ENCODE data around the gene CHCT1.

The CHCT1 gene

DNA sequence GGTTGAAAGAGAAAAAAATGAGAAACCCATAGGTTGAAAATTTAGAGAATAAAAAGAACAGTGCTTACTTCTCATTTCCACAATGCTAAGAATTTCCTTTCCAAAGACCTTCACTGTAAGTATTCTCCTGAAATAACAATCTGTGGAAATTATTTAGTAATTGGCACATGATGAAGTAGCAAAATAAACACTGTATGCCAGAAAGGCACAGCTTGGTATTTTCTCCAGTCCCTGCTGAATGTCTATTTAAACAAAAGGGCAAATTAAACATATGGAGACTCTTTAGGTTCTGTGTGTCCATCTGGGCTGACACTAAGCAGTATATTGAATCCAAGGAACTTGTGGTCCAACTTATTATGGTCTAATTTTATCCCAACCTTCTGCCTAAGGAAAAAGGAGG, 46.1 kb downstream of the CHCT1 start:
- no peak overlapping the region for H2AFZ ChIP-seq (ENCODE audit: low read length)
- H3K23ac ChIP-seq (ENCODE audit: low read depth, low read length, poor library complexity): no peak overlapping the region
- H3K9ac ChIP-seq (ENCODE audit: low read depth, low read length, poor library complexity): no peak overlapping the region
- H2BK12ac ChIP-seq (ENCODE audit: low read length): no peak overlapping the region
- no peak overlapping the region for H2BK120ac ChIP-seq (ENCODE audit: low read depth, low read length)
- peaks cover 9 to 94% of the 10 kb centered on the region in 2 donors for H3K36me3 ChIP-seq (replicated peaks in 1 of 2; ENCODE audit: control insufficient read depth in 2 of 2, insufficient read depth in 2 of 2, low read length in 2 of 2)
- no peak overlapping the region for H4K91ac ChIP-seq (ENCODE audit: low read depth, low read length, poor library complexity)
- no peak overlapping the region for H3K4me3 ChIP-seq (ENCODE audit: low read length in 2 of 2)
- no peak overlapping the region for H2AK5ac ChIP-seq (ENCODE audit: low read depth, low read length)
- H4K8ac ChIP-seq (ENCODE audit: low read depth, low read length): no peak overlapping the region
- no peak overlapping the region for H3K14ac ChIP-seq (ENCODE audit: low read length)
- H3K27me3 ChIP-seq (ENCODE audit: control insufficient read depth in 3 of 3, insufficient read depth in 3 of 3, low read depth in 1 of 3, low read length in 3 of 3): no peaks in the 10 kb centered on the region
- H2BK5ac ChIP-seq (ENCODE audit: low read length): no peak overlapping the region
- DNase-seq (ENCODE audit: low spot score): no peak
- H3K79me1 ChIP-seq (ENCODE audit: low read depth, low read length): no peaks in the 10 kb centered on the region
- no peak overlapping the region for H3K4ac ChIP-seq (ENCODE audit: low read length)
- no peaks in the 10 kb centered on the region for H3K4me1 ChIP-seq (ENCODE audit: control insufficient read depth in 2 of 2, insufficient read depth in 1 of 2, low read depth in 1 of 2, low read length in 2 of 2)
- no peak overlapping the region for H3K4me2 ChIP-seq (ENCODE audit: insufficient read depth, low read length, poor library complexity, severe bottlenecking)
- H3K18ac ChIP-seq (ENCODE audit: low read length): no peak overlapping the region
- H3K27ac ChIP-seq (replicated peaks; ENCODE audit: low read length): no peak overlapping the region
- H2BK15ac ChIP-seq (ENCODE audit: low read length): no peak overlapping the region
- peaks cover 0 to 21% of the 10 kb centered on the region in 2 donors for H3K9me3 ChIP-seq (replicated peaks in 1 of 2; ENCODE audit: control insufficient read depth in 2 of 2, insufficient read depth in 1 of 2, low read depth in 1 of 2, low read length in 2 of 2)

GRCh38 chr17:60471451-60471850, 49.2 kb downstream of the CHCT1 start:
- Histone ChIP-seq H3K4ac (ENCODE audit: low read length) (no peak overlapping the region), H3K4me3 (ENCODE audit: low read length in 2 of 2) (no peak overlapping the region), H2BK12ac (ENCODE audit: low read length) (no peak overlapping the region), H4K91ac (ENCODE audit: low read depth, low read length, poor library complexity) (no peak overlapping the region), H2BK120ac (ENCODE audit: low read depth, low read length) (no peak overlapping the region), H3K9me3 (replicated peaks in 1 of 2; ENCODE audit: control insufficient read depth in 2 of 2, insufficient read depth in 1 of 2, low read depth in 1 of 2, low read length in 2 of 2) (peaks cover 0 to 22% of the 10 kb centered on the region in 2 donors), H2AFZ (ENCODE audit: low read length) (no peak overlapping the region), H2BK15ac (ENCODE audit: low read length) (no peak overlapping the region), H3K14ac (ENCODE audit: low read length) (no peak overlapping the region), H4K8ac (ENCODE audit: low read depth, low read length) (no peak overlapping the region), H3K27me3 (ENCODE audit: control insufficient read depth in 3 of 3, insufficient read depth in 3 of 3, low read depth in 1 of 3, low read length in 3 of 3) (no peaks in the 10 kb centered on the region), H2AK5ac (ENCODE audit: low read depth, low read length) (no peak overlapping the region), H3K23ac (ENCODE audit: low read depth, low read length, poor library complexity) (no peak overlapping the region), H3K36me3 (replicated peaks in 1 of 2; ENCODE audit: control insufficient read depth in 2 of 2, insufficient read depth in 2 of 2, low read length in 2 of 2) (peaks cover 1 to 86% of the 10 kb centered on the region in 2 donors), H3K27ac (replicated peaks; ENCODE audit: low read length) (no peak overlapping the region), H3K4me1 (ENCODE audit: control insufficient read depth in 2 of 2, insufficient read depth in 1 of 2, low read depth in 1 of 2, low read length in 2 of 2) (no peaks in the 10 kb centered on the region), H3K79me1 (ENCODE audit: low read depth, low read length) (no peaks in the 10 kb centered on the region), H3K4me2 (ENCODE audit: insufficient read depth, low read length, poor library complexity, severe bottlenecking) (no peak overlapping the region), H2BK5ac (ENCODE audit: low read length) (no peak overlapping the region), H3K18ac (ENCODE audit: low read length) (no peak overlapping the region), H3K9ac (ENCODE audit: low read depth, low read length, poor library complexity) (no peak overlapping the region)
- WGBS, 2 donors (ENCODE audit: extremely low coverage in 2 of 2, insufficient read length in 2 of 2, insufficient replicate concordance in 1 of 2): no CpG with 5 or more reads among the region's 4 CpGs
- no peak for DNase-seq (ENCODE audit: low spot score)

DNA sequence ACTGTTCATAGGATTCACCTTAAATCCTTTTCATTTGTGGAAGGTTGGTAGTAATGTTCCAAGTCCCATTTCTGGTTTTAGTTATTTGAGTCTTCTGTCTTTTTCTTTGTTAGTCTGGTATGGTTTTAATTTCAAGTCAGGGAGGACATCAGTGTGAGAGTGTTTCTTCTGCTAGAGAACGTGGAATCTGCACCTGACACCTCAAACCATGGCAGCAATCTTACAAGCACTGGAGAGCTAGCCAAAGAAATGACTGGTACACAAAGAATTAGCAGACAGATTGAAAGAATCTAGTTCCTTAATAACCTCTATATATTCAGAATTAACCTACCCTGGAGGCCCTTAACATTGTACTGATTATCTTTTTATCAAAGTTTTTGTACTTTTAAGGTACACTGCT, 50.2 kb downstream of the CHCT1 start:
- H3K36me3 ChIP-seq (replicated peaks in 1 of 2; ENCODE audit: control insufficient read depth in 2 of 2, insufficient read depth in 2 of 2, low read length in 2 of 2): peaks cover 3 to 86% of the 10 kb centered on the region in 2 donors
- peaks cover 0 to 22% of the 10 kb centered on the region in 2 donors for H3K9me3 ChIP-seq (replicated peaks in 1 of 2; ENCODE audit: control insufficient read depth in 2 of 2, insufficient read depth in 1 of 2, low read depth in 1 of 2, low read length in 2 of 2)
- H3K27ac ChIP-seq (replicated peaks; ENCODE audit: low read length): no peak overlapping the region
- DNase-seq (ENCODE audit: low spot score): no peak
- H3K4me3 ChIP-seq (ENCODE audit: low read length in 2 of 2): no peak overlapping the region
- H2BK5ac ChIP-seq (ENCODE audit: low read length): no peak overlapping the region
- H2BK12ac ChIP-seq (ENCODE audit: low read length): no peak overlapping the region
- H3K4me2 ChIP-seq (ENCODE audit: insufficient read depth, low read length, poor library complexity, severe bottlenecking): no peak overlapping the region
- no peak overlapping the region for H3K4ac ChIP-seq (ENCODE audit: low read length)
- no peak overlapping the region for H4K8ac ChIP-seq (ENCODE audit: low read depth, low read length)
- no CpG with 5 or more reads among the region's 1 CpG for WGBS, 2 donors (ENCODE audit: extremely low coverage in 2 of 2, insufficient read length in 2 of 2, insufficient replicate concordance in 1 of 2)
- no peak overlapping the region for H3K9ac ChIP-seq (ENCODE audit: low read depth, low read length, poor library complexity)
- no peak overlapping the region for H3K14ac ChIP-seq (ENCODE audit: low read length)
- no peak overlapping the region for H4K91ac ChIP-seq (ENCODE audit: low read depth, low read length, poor library complexity)
- H3K27me3 ChIP-seq (ENCODE audit: control insufficient read depth in 3 of 3, insufficient read depth in 3 of 3, low read depth in 1 of 3, low read length in 3 of 3): no peaks in the 10 kb centered on the region
- H2AK5ac ChIP-seq (ENCODE audit: low read depth, low read length): no peak overlapping the region
- H3K4me1 ChIP-seq (ENCODE audit: control insufficient read depth in 2 of 2, insufficient read depth in 1 of 2, low read depth in 1 of 2, low read length in 2 of 2): no peaks in the 10 kb centered on the region
- H3K23ac ChIP-seq (ENCODE audit: low read depth, low read length, poor library complexity): no peak overlapping the region
- H2BK15ac ChIP-seq (ENCODE audit: low read length): no peak overlapping the region
- H2BK120ac ChIP-seq (ENCODE audit: low read depth, low read length): no peak overlapping the region
- H3K79me1 ChIP-seq (ENCODE audit: low read depth, low read length): no peaks in the 10 kb centered on the region
- no peak overlapping the region for H2AFZ ChIP-seq (ENCODE audit: low read length)
- H3K18ac ChIP-seq (ENCODE audit: low read length): no peak overlapping the region

DNA sequence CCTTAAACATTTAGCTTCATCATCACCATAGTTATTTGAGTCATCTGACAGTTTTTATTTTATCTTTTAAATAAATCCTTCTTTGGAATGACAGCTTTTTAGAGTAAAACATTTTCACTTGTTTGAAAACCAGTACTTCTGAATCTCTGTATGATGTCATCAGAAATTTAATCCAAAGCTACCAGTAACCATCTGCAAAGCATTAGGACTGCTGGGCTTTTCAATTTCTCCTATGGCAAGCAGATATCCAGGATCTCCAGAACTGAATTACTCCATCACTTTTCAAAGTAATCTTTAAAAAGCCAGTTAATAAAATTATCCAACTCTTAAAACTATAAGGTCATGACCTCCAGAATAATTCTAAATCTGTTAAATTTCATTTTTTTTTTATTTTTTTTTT, 51.5 kb downstream of the CHCT1 start:
- no peak overlapping the region for H2BK120ac ChIP-seq (ENCODE audit: low read depth, low read length)

More for the DNA sequence above, 51.5 kb downstream of the CHCT1 start:
- peaks cover 0 to 22% of the 10 kb centered on the region in 2 donors for H3K9me3 ChIP-seq (replicated peaks in 1 of 2; ENCODE audit: control insufficient read depth in 2 of 2, insufficient read depth in 1 of 2, low read depth in 1 of 2, low read length in 2 of 2)
- H2AK5ac ChIP-seq (ENCODE audit: low read depth, low read length): no peak overlapping the region
- H2AFZ ChIP-seq (ENCODE audit: low read length): no peak overlapping the region
- H3K79me1 ChIP-seq (ENCODE audit: low read depth, low read length): no peaks in the 10 kb centered on the region
- H3K9ac ChIP-seq (ENCODE audit: low read depth, low read length, poor library complexity): no peak overlapping the region
- no peak overlapping the region for H3K4ac ChIP-seq (ENCODE audit: low read length)
- H3K27ac ChIP-seq (replicated peaks; ENCODE audit: low read length): no peak overlapping the region
- peaks cover 3 to 85% of the 10 kb centered on the region in 2 donors for H3K36me3 ChIP-seq (replicated peaks in 1 of 2; ENCODE audit: control insufficient read depth in 2 of 2, insufficient read depth in 2 of 2, low read length in 2 of 2)
- no peak overlapping the region for H2BK5ac ChIP-seq (ENCODE audit: low read length)
- no peak overlapping the region for H3K14ac ChIP-seq (ENCODE audit: low read length)
- no peak overlapping the region for H4K8ac ChIP-seq (ENCODE audit: low read depth, low read length)
- H3K4me3 ChIP-seq (ENCODE audit: low read length in 2 of 2): no peak overlapping the region
- H3K23ac ChIP-seq (ENCODE audit: low read depth, low read length, poor library complexity): no peak overlapping the region
- H2BK15ac ChIP-seq (ENCODE audit: low read length): no peak overlapping the region
- H3K27me3 ChIP-seq (ENCODE audit: control insufficient read depth in 3 of 3, insufficient read depth in 3 of 3, low read depth in 1 of 3, low read length in 3 of 3): no peaks in the 10 kb centered on the region
- no peak overlapping the region for H4K91ac ChIP-seq (ENCODE audit: low read depth, low read length, poor library complexity)
- H2BK12ac ChIP-seq (ENCODE audit: low read length): no peak overlapping the region
- no peak overlapping the region for H3K4me2 ChIP-seq (ENCODE audit: insufficient read depth, low read length, poor library complexity, severe bottlenecking)
- no peak for DNase-seq (ENCODE audit: low spot score)
- no peak overlapping the region for H3K18ac ChIP-seq (ENCODE audit: low read length)
- H3K4me1 ChIP-seq (ENCODE audit: control insufficient read depth in 2 of 2, insufficient read depth in 1 of 2, low read depth in 1 of 2, low read length in 2 of 2): no peaks in the 10 kb centered on the region

Data from neuronal stem cell (in vitro differentiated cells).